ENCODE measurements around the gene ZBTB45.
A peak's percentile ranks its signal among the peaks of the same experiment; 100 is the strongest.
"Not testable (repeated sequence)": the region's sequence is repeated elsewhere in the genome, so short reads cannot be mapped to it uniquely, and the experiment has no call there.

The ZBTB45 gene

DNA sequence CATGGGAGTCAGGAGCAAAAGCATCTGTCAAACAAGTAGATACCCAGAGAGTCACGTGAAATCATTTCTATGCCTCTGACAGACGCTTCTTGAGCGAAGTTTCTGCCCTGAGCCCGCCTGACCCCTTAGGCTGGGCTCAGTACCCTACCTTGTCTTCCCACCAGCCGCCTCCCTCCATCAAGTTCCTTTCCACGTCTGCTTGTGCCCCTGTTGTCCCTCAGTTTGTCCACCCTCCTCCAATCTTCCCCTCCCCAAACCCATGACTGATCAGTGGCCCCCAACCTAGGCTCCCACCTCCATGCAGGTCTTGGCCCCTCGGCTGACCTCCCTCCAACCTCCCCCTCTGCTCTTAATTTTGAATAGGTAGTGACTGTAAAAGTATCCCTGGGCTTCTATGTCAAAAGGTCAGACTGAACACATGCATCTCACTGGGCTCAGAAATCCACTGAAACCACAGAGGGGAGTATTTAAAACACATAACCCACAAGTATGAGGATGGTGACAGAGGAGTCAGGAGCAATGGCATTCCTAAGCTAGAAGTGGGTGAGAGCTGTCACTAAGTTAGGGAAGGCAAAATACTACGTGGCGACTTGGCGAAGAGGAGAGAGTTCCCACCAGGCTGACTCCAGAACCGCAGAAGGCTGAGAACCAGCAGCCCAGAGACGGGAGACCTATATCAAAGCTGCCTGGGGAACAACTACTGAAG lies 45.2 kb downstream of the ZBTB45 start:
- DNase-seq = no peak

DNA sequence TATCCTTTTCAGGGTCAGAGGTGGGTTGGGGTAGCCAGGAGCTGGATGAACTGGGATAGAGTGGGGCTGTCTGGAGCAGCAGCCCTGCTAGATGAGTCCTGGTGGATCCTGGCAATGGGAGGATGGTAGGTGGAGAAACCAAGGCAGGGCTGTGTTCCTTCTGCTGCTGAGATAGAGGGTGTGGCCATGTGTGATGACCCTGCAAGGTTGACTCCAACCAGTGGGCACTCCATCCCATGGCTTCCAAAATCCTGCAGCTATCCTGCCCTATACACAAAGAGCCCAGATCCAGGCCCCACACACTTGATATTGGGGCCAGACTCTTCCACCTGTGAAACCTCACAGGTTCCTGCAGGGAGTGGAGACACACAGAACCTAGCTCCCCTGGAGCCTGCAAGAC lies 45.8 kb downstream of the ZBTB45 start:
- no peak for DNase-seq

DNA sequence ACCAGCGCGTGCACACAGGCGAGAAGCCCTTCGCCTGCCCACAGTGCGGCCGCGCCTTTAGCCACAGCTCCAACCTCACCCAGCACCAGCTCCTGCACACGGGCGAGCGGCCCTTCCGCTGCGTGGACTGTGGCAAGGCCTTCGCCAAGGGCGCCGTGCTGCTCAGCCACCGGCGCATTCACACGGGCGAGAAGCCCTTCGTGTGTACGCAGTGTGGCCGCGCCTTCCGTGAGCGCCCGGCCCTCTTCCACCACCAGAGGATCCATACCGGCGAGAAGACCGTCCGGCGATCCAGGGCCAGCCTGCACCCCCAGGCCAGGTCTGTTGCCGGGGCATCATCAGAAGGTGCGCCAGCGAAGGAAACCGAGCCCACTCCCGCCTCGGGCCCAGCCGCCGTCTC lies 47.9 kb downstream of the ZBTB45 start:
- no peak for DNase-seq

DNA sequence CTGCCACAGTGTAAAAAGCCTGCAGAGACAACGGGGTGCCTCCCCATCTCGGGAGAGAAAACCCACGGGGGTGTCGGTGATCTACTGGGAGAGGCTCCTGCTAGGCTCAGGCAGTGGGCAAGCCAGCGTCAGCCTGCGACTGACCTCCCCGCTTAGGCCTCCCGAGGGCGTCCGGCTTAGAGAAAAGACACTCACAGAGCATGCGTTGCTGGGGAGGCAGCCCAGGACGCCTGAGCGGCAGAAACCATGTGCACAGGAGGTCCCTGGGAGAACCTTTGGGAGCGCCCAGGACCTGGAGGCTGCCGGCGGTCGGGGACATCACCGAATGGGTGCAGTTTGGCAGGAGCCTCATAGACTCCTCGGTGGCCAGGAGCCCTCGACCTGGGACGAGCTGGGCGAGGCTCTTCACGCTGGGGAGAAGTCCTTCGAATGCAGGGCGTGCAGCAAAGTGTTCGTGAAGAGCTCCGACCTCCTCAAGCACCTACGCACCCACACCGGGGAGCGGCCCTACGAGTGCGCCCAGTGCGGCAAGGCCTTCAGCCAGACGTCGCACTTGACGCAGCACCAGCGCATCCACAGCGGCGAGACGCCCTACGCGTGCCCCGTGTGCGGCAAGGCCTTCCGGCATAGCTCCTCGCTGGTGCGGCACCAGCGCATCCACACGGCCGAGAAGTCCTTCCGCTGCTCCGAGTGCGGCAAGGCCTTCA lies 48.6 kb downstream of the ZBTB45 start:
- not testable (repeated sequence) for DNase-seq

DNA sequence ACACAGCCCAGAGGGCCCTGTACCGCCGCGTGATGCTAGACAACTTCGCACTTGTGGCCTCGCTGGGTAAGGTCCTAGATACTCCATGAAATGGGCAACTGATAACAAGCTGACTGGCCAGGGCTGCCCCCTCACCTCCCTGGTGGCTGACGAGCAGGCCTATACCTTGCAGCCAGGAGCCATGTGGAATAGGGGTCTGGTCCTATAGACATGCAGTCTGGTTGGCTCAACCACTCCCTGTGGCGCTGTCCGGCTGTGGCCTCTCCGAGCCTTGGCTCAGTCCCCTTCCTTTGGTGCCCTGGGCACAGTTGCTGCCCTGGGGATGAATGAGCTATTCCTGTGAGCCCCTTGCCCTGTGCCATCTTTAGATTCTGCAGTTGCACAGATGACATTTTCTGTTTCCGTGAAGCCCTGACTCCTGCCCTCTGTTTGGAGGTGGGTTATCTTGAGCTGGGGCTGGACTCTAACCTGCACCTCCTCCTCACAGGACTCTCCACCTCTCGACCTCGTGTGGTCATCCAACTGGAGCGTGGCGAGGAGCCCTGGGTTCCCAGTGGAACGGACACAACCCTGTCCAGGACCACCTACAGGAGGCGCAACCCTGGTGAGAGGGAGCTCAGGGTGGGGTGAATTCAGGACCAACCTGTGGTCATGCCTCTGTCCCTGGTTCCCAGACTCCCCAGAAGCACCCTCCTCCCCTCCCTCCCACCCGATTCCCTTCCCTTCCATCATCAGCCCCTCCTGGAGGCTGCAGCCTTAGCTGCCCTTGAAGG lies 50.2 kb downstream of the ZBTB45 start:
- DNase-seq = no peak

DNA sequence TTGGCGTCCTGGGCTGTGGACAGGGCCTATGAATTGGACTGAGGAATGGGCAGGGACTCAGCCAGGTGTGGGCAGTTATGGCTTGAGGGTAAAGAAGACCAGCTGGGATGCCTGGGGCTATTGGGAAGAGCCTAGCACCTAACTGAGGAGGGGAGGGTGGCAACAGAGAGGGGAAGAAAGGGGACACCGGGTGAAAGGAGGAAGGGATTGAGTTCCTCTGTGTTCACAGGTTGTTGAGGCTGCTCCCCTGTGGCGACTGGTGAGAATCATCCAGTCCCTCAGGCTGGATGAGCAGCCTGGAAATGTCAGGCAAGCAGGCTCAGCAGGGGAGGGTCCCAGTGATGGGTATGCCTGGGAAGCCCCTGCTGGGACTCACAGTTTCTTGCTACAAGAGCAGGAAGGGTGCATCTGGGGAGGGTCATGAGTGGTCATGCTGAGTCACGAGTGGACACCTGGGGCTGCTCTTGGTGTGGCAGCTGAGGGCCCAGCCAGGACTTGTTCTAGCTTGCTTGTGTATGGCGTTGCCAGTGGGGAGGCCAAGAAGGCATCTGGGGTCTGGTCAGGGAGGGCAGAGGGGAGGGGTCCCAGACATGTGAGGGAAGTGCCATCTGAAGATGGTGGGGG lies 51.3 kb downstream of the ZBTB45 start:
- DNase-seq = no peak

DNA sequence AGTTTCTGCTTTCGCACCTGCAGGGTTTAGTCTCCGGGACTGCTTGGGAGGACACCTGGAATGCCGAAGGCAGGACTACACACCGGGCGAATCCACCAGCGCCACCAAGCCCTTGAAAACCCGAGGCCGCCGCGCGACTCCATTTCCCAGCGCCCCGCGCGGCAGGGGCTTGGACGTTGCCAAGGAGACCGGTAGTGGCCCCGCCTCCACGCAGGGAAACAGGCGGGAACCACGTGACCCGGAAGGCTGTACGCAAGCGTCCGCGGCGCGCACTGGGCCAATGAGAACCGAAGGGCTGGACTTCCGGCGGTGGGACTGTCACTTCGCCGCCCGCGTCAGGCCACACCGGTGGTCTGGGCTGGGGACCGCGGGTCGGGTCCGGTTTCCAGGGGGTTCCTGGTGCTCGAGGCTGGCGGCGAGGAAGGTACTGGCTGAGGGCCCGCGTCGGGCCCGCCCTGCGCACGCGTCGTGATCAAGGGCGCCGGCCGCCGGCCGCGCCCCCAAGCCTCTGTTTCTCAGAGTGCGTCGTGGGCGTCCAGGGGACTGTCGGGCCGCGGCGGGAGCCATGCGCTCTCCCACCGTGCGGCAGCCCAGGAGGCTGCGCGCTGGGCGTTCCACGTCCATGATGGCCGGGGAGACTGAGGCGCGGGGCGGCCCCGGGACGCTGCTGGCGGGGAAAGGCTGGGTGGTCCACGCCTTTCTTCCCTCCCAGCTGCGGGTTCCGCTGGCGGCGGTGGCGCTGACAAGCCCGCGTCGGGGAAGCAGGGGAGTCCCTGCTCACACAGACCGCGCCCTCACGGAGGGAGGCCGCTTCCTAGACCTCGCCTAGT lies 52.6 kb downstream of the ZBTB45 start, which contains the start of gene ZNF324:
Gene ZNF324, plus strand, starts transcription at position 321 of the 830 bp plus-strand sequence. CDS start 2,106 bp downstream, outside the sequence.
- DNase-seq = peak; percentile 96 to 97

DNA sequence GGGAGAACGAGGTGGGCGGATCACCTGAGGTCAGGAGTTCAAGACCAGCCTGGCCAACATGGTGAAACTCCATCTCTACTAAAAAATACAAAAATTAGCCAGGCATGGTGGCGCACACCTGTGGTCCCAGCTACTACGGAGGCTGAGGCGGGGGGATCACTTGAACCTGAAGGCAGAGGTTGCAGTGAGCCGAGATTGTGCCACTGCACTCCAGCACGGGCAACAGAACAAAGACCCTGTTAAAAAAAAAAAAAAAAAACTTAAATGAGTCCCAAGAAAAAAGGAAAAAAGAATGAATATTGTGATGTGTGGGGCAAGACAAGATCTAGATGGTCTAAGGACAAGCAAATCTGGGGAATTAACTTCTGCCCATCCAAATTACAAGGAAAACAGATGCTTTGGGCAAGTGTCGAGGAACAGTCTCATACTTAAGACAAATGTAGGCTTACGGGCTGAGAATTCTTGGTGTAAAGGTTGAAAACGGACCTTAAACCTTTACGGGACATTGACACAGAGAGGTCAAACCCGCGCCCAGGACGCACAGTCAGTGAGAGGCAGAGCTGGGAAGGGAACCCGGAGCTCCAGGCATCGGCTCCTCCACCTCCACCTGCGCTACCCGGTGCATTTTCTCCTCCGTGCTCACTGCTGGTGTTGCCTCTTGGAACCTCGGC lies 53.4 kb downstream of the ZBTB45 start:
- no peak for DNase-seq
